HG03025 (cell line): ENCODE results near the gene B3GAT3.
"Not testable (repeated sequence)": the region's sequence is repeated elsewhere in the genome, so short reads cannot be mapped to it uniquely, and the experiment has no call there.

Source experiments
- ATAC-seq: cut with Tn5 transposase; IDR thresholded peaks from one replicate; pipeline ENCODE4 v1.9.1; 2021; ENCODE audit warnings: mild to moderate bottlenecking, moderate library complexity; ENCODE audit not compliant: unreplicated experiment, low FRiP score

B3GAT3 gene

GRCh38 chr11:62604460-62605120, 17.2 kb downstream of the B3GAT3 start:
- ATAC-seq: no peak

- no peak for ATAC-seq
Measured at GRCh38 chr11:62603776-62604299, 17.9 kb downstream of the B3GAT3 start.

- no peak for ATAC-seq
Measured at GRCh38 chr11:62603072-62603408, 18.7 kb downstream of the B3GAT3 start.

GRCh38 chr11:62602141-62603071, 19.4 kb downstream of the B3GAT3 start:
- no peak for ATAC-seq

GRCh38 chr11:62601372-62602140, 20.2 kb downstream of the B3GAT3 start, which contains the start of gene MTA2:
MTA2 (minus strand) TSS chr11:62601865; CDS start chr11:62601450, 415 bp downstream.
- peak; percentile 62 for ATAC-seq

- ATAC-seq: no peak
Measured at GRCh38 chr11:62601122-62601371, 20.7 kb downstream of the B3GAT3 start.

- no peak for ATAC-seq
Measured at GRCh38 chr11:62600367-62601121, 21.2 kb downstream of the B3GAT3 start.

GRCh38 chr11:62599901-62600300, 21.9 kb downstream of the B3GAT3 start:
- no peak for ATAC-seq

GRCh38 chr11:62599069-62599696, 22.6 kb downstream of the B3GAT3 start:
- no peak for ATAC-seq

- ATAC-seq: no peak
Measured at GRCh38 chr11:62595124-62595523, 26.7 kb downstream of the B3GAT3 start.

GRCh38 chr11:62593434-62594044, 28.2 kb downstream of the B3GAT3 start:
- ATAC-seq: no peak

- ATAC-seq: no peak
Measured at GRCh38 chr11:62592989-62593421, 28.8 kb downstream of the B3GAT3 start.

- no peak for ATAC-seq
Measured at GRCh38 chr11:62592146-62592815, 29.5 kb downstream of the B3GAT3 start.

GRCh38 chr11:62591448-62592145, 30.2 kb downstream of the B3GAT3 start, which contains the start of gene TUT1:
TUT1 (minus strand) TSS chr11:62591523; CDS start chr11:62591485, 38 bp downstream.
- ATAC-seq: peak; percentile 82

GRCh38 chr11:62588966-62589637, 32.7 kb downstream of the B3GAT3 start:
- ATAC-seq: no peak

- ATAC-seq: not testable (repeated sequence)
Measured at GRCh38 chr11:62585356-62585755, 36.4 kb downstream of the B3GAT3 start.

- not testable (repeated sequence) for ATAC-seq
Measured at GRCh38 chr11:62581735-62582134, 40.1 kb downstream of the B3GAT3 start.
